ENCODE measurements around the gene POU2F3.

The POU2F3 gene

DNA sequence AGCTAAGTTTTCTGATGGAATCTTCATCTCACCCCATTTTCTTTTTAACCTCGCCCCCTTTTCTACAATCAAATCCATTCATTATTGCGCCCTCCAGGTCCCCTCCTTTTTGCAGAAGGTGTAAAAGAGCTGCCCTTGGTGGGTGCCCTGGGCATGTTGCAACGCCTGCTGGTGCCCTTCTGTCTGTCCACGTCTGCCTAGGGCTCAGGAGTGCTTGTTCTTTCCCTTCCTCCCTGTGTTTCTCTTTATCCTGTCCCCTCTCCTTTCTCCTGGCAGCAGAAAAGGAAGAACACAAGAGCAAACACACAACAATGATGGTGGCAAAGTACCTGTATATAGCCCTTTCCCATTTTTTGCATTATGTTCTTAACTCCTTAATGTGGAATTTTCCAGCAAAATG lies 79.0 kb downstream of the POU2F3 start:
- no peak for DNase-seq (ENCODE audit: low read depth)

DNA sequence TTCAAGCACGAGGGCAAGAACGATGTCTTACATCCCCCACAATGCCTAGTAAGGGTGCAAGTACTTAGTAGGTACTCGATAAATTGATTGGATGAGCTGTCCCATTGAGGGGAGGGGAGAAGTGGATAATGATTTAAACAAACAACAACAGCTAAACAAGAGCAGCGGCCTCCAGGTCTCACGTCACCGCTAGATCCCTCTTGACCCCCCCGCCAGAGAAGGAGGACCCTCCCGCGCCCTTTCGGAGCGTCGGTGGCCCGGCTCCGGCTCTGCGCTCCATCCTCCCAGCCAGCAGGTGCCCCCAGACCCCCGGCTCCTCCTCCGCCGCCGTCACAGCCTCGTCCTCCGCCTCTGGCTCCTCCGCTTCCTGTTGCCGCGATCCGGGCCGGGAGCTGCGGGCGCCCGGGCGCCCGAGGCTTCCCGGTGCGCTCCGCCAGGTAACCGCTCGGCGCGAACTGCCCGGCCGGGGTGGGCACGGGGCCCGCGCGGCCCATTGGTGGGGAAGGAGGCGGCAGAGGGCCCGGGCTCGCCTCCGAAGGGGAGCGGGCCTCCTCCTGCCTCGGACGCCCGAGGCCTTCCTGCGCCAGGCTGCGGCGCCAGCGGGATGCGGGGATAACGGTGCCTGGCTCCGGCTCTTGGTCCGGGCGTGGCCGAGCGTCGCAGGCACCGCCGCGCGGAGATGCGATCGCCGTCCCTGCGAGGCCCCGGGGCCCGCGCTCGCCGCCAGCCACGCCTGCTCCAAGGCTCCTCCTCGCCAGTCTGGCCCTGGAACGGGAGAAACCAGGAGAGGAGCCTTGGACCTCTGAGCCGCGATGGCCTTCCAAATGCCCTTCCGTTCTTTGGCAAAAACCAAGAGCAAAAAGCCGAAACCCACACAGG lies 85.2 kb downstream of the POU2F3 start, which contains the start of gene TLCD5:
Gene TLCD5, plus strand, starts transcription at position 368 of the 879 bp plus-strand sequence. CDS start 2,143 bp downstream, outside the sequence.
- DNase-seq (ENCODE audit: low read depth): peak; percentile 18

DNA sequence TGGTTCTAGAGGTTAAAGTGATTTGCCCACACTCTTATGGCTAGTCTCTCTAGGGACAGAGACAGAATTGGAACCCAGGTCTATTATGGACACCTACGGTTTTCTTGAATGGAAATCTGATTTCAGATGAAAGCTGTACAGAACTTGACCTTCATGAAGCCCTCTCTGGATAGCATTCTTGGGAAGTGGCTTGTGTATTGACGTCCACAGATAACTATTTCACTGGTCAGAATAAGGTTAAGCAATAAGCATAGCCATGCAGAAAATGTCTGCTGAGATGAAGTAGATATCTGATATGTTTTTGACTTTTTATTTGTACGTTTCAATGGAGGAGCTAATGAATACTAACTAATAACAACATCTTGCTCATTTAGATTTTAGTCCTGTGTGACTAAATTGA lies 86.3 kb downstream of the POU2F3 start:
- DNase-seq (ENCODE audit: low read depth): no peak

DNA sequence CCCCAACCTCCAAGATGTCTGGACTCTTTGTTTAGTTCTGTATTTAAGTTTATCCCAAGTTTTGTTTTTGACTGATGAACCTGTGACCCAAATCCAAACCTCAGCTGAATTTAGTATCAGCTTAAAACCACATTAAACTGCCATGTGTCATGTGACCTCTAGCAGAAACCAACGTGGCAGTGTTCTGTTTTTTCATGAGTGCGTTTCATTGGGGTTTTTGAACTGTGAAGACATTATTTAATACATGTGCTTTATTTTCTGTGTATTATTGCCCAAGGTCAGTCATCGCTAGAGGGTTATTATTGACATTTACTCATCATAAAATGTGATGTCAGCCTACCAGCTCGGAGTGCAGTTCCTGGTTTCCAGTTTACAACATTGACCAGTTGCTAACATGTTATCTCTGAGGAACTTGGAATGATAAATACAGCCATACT lies 86.9 kb downstream of the POU2F3 start:
- no peak for DNase-seq (ENCODE audit: low read depth)

DNA sequence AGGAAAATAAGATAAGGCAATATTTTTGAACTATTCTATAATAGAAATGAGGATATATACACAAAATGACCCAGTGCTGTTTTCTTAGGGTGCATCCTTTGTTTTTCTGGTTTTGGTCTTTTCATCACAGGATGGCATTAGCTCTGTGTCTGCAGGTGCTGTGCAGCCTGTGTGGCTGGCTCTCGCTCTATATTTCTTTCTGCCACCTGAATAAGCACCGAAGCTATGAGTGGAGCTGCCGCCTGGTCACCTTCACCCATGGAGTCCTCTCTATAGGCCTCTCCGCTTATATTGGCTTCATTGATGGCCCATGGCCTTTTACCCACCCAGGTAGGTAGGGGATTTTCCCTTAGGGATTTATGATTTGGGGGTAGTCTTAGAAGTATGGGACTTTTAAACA lies 87.4 kb downstream of the POU2F3 start:
- no peak for DNase-seq (ENCODE audit: low read depth)

DNA sequence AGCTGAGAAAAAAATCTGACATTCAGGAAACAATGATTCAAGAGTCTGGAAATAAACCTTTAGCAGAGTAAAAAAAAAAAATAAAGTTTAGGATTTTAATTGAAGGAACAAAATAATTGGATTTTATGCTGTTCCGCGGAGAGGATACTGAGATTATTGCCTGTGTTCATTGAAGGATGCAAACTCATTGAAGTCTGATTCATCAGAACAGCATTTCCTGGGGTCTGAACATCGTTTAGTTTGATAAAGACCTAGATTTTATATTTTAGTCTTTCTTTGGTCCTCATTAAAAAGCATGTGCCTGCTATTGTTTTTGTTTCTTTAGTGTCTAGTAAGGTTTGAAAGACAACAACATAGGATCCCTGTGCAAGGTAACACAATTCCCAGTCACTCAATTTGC lies 89.6 kb downstream of the POU2F3 start:
- no peak for DNase-seq (ENCODE audit: low read depth)

DNA sequence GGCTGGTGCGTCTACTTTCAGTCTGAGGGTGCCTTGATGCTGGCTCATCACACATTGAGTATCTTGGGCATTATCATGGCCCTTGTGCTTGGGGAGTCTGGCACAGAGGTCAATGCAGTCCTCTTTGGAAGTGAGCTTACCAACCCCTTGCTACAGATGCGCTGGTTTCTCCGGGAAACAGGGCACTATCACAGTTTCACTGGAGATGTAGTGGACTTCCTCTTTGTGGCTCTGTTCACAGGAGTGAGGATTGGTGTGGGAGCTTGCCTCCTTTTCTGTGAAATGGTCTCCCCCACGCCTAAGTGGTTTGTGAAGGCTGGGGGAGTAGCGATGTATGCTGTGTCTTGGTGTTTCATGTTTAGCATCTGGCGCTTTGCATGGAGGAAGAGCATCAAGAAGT lies 90.1 kb downstream of the POU2F3 start:
- no peak for DNase-seq (ENCODE audit: low read depth)

DNA sequence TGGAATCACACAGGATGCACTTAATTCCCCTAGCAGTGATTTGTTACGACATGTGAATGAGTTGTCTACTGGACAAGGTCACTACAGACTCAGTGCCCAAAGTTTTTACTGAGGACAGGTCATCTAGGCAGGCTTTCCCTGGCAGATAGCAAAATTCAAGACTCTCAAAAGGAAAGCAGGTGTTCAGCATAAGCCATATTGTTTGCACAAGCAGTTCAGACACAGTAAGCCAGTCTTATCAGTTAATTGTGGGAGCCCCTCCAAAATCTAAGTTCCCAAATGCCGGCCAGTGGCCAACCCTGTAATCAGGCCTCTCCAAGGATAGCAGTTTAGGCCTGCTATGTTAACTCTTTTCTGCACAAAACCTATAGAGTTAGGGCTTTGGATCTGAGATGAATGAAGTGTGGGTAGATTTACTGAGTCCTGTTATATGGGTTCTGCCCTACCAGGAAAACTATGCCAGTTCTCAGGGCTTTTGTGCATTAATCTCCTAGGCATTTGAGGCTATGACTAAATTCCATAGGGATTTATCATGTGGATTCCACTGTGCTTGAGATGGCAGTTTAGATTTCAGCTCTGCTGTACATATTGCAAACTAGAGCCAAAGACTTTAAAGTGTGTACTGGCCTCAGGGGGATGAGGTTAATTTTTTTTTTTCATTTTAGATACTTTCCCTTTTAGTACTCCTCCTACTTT lies 91.5 kb downstream of the POU2F3 start:
- DNase-seq (ENCODE audit: low read depth): no peak

DNA sequence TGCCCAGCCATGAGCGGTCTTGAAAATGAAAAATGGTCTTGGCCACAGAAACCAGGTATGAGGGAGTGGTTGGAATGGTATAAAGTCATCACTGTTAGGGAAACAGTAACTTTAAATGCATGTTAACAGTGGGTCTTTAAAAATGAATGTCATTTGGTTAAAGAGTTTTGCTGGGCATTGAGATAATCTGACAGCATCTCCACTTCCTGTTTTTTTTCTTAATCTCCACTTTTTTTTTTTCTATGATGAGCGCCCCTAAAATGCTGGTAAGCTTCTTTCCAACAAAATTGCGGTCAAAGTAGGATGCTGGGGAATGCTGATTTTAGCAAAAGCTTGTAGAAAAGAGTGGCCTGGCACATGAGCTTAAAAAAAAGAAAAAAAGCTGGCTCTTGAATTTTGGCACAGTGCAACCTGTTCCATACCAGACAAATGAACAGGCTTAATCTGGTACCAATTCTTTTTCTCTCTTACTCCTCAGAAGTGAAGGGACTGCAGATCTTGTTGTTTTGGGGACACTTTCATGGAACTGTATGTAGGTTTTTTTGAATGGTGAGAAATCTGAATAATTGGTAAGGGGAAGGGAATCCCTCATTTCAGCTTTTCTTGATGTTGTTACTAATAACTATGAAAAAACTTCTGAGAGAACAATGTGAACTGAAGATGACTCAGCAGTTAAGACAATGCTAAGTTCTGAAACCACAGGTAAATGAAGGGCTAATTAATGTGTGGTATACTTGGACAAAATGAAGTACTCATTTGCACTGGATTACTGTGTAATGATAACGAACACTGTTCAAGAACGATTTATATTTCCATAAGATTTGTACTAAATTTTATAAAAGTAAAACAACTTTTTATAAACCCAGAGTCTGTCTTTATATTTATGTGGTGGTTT lies 93.1 kb downstream of the POU2F3 start:
- DNase-seq (ENCODE audit: low read depth): no peak

DNA sequence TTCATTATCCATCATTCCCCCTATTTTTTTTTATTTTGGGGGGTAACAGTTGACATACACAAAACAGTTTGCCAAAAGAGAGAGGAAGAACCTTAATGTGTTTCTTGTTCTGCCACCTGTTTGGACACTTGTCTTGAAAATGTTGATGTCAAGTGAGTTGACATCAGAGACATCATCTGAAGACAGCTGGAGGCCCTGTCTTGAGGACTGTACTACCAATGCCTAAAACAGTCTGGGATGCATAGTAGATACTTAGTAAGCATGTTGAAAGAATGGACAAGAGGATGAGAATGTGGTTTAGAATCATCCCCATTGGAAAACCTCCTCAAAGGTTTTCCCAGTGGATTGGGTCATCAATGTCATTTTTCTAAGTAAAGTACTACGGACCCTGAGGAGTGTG lies 93.9 kb downstream of the POU2F3 start:
- no peak for DNase-seq (ENCODE audit: low read depth)

DNA sequence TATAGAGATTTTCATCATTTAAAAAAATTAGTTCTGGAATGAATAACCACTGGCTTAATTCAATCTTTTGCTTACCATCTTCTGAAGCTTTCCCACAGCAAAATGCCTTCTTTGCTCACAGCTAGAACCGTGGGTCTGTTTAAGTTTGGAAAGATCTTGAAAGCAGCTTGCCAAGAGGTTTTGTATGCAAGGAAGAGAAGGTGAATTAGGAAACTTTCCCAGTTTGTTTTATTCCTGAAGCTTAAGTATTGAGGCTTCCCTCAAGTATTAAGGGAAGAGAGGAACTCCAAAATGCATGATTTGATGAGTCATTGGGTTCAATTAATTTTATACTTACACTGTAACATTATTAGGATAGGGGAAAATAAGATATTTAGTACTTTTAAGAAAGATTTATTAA lies 94.4 kb downstream of the POU2F3 start:
- no peak for DNase-seq (ENCODE audit: low read depth)

DNA sequence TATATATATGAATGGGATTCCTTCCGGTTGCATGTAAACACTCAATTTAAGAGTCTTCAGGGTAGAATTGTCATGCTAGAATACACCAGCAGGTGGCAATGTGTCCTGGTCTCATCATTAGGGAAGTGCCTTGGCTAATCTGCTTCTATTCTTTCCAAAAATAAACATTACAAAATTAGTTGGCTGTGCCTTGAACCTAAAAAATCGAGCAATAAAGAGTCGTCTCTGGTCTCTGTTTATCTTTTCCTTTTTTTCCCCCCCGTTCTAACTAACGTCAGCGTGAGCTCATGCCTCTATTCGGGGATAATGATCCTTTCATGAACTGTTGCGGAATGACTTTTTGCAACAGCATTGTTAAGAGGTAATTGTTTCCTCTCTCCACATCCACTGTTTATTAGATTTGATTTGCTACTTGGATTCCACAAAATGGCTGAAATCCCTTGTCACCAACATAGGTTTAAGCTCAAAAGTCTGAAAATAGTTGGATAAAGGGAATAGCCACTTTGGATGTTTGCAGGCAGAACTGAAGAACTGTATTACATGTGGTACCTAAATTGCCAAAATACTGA lies 95.0 kb downstream of the POU2F3 start:
- DNase-seq (ENCODE audit: low read depth): peak; percentile 49

DNA sequence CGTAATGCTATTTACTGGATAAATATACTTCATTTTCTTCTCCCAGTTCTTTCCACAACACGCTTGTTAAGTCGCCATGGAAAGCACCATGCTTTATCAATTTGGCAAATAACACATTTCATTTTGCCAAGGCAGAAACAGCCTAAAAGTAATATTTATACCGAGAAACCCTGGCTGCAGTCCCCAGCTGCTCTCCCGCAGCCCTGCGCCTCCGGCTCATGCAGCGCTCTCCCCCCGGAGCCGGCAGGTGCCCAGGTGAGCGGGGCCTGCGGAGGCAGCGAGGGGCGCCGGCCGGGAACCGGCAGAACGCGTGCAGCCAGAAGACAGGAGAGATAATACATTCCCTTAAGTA lies 95.6 kb downstream of the POU2F3 start:
- no peak for DNase-seq (ENCODE audit: low read depth)

DNA sequence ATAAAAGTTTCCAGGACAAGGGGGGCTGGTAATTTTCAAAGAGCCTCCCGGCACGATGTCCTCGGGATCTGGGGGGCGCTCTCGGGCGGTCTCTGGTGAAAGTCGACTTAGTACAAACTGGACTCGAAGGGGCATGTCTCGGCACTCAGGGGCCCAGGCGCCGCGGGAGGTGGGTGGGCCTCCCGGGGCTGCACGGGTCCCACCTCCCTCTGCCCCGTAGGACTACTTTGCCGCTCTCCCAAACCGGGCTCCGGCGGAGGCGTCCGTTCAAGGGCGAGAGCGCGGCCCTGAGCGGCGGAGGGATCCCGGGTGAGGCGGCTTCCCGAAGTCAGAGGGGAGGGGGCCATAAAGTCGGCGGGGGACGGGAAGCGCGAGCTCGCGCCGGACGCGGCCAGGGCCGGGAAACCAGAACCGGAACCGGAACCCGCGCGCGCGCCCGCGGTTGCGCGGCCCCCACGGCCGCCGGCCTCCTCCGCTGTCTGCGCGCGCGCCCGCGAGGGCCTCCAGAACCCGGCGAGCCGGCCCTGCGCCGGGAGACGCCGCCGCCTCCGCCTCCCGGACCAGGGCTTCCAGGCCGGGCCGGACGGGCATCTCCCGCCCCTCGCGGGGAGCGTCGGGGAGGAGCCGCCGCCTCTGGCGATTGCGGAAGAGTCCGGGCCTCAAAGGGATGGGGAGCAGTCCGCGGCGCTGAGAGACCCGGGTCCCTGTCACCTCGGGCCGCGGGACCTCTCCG lies 96.1 kb downstream of the POU2F3 start, which contains the start of gene ARHGEF12:
Gene ARHGEF12, plus strand, starts transcription at position 506 of the 733 bp plus-strand sequence. CDS start 831 bp downstream, outside the sequence.
- peak; percentile 69 for DNase-seq (ENCODE audit: low read depth)

DNA sequence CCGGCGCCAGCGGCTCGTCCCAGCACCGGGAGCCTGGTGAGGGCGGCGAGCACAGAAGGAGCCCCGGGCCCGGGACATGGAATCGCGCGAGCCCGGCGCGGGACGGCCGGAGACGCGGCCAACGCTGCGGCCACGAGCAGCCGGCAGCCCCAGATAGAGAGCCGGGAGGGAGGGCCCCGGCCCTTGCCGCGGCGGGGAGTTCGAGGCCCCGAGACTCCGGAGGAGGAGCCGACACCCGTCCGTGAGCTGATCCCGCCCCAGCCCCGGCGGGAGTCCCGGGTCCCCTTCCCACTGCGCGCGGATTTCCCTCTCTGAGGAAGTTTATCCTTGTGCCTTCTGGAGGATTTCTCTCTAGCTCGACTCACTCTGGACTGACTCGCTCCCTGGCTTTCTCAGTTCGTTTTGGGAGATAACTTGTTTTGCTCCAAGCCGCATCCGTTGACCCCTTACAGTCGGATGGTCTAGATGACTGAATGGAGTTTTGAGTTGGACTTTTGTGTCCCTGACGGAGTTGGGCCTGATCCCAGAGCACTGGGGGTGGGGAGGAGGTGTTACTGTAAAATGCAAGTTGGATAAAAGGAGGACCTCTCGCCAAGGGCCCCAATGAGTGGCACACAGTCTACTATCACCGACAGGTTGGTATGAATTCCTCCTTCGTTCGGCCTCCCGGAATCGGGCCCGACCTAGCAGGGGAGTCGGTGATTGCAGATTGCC lies 96.9 kb downstream of the POU2F3 start:
- no peak for DNase-seq (ENCODE audit: low read depth)

DNA sequence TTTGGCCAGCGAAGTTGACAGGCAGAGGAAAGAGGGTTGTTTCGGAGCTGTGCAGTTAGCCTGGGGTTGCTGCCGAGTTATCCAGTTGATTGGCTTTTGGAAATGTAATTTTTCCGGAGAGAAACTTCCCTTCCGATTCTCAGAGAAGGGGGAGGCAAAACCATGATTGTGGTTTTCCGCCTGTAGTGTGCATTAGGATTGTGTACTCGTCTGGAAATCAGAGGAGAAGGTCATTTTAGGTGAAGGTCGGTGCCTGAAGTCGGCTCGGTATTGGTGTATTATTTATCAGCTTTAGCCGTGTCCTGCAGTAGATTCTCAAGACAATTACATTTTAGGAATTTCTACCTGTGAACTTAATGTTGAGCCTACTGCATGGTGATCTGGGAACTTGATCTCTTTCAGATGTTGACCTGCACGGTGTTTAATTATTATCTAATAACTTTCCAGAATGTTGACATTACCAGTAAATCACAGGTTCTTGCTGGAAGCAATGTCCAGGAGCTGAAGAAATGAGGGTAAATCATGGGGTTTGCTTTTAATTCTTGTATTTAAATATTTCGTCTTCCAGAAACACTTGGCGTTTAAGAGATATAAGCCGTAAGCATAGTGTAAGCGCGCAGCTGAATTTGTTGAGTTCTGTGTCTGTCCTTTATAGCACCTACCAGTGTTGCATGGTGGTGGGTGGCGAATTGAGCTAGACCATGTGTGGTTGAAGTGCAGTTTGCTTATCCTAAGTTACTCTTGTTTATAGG lies 97.6 kb downstream of the POU2F3 start:
- DNase-seq (ENCODE audit: low read depth): no peak

DNA sequence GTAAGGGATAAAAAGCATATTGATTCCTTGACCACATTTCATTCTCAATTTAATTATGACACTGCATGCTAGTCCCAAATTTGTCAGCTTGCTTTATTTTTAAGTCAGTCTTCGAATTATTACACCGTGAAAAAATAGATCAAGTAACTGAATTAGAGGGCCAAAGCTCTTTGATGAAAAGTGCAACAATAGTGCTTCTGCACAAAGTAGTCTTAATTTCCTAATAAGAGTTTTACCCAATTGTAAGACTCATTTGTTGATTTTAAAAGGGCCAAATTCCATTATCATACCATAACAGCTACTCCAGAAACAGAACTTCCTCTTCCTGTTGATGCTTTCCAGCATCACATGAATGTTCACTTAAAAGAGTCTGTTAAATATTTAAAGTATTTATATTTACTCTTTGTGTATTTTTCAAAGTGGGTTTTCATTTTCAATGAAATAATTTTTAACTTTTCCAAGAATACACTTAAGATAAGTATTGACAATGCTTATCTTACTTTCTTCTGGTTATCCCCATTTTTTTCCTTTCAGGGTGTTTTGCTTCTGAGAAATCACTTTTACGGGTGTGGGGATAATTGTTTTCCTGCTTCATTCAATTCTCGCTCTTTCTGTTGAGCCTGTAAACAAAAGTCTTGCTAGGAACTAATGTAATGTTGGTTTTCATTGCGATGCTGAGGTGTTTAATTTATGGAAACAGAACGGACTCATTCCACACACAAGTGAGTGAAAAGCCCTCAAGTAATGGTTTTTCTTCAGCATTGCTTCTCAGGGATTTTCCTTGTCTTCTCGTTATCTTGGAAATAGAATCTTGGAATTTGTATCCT lies 98.4 kb downstream of the POU2F3 start:
- DNase-seq (ENCODE audit: low read depth): no peak

DNA sequence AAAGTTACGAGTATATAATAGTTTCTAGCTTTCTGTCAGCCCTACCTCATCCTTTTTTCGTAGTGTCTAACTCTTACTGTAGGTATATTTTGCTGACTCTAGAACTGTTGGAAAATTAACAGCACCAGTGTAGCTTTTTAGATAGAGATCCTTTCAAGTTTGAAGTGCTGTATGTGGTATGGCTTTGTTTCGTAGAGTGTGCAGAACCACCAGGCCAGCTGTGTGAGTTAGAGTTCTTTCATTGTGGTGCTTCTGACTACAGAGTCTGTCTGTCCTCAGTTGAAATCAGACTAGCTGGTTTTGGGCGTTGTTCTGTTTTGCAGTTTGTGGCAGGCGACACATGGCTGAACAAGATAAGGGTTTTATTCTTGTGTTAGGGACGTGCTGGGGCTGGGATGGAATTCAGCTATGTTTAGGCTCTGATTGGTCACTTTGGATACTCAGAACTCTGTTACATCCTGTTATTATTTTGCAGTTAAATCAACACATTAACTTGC lies 99.5 kb downstream of the POU2F3 start:
- no peak for DNase-seq (ENCODE audit: low read depth)

DNA sequence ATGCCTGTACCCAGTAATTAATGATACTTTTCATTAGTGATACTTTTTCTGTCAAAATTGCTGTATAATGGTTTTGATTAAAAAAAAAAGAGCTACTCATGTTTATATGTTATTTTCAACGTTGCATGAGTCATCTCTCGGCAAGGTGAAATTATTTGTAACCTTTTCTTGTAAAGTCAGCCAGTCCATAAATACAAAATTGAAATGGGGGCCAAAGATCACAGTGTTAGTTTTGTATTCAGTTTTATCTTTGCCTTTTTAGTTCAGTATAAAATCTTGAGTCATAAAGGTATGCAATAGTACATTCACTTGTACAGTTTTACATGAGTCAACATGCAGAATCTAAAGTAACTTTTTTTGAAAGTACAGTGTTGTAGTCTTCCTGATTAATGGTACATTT lies 100.6 kb downstream of the POU2F3 start:
- DNase-seq (ENCODE audit: low read depth): no peak
